GM12872 (cell line): ENCODE data around the gene TRPM3.

Experiments used
- CTCF ChIP-seq: IDR thresholded peaks from 3 replicates; pipeline ENCODE4 v1.5.1; 2011; ENCODE audit warnings: low read depth, mild to moderate bottlenecking, low read length, moderate library complexity; ENCODE audit not compliant: insufficient read depth

The TRPM3 gene

GRCh38 chr9:70480405-70480980, 640.9 kb downstream of the TRPM3 start:
- TF ChIP-seq CTCF, result no peak

- no peak for TF ChIP-seq CTCF
Observed at GRCh38 chr9:70479880-70480291, 641.5 kb downstream of the TRPM3 start.
